Measurements from ENCODE around the gene PCLO. TPM values are rescaled to one million over a fixed set of nuclear protein-coding genes. Genes with fewer than 3 reads are reported as not detected.

Gene PCLO
- total RNA-seq, 3 donors from 2014 or later = 5.5 to 16.5 (median 7.1) TPM

DNA sequence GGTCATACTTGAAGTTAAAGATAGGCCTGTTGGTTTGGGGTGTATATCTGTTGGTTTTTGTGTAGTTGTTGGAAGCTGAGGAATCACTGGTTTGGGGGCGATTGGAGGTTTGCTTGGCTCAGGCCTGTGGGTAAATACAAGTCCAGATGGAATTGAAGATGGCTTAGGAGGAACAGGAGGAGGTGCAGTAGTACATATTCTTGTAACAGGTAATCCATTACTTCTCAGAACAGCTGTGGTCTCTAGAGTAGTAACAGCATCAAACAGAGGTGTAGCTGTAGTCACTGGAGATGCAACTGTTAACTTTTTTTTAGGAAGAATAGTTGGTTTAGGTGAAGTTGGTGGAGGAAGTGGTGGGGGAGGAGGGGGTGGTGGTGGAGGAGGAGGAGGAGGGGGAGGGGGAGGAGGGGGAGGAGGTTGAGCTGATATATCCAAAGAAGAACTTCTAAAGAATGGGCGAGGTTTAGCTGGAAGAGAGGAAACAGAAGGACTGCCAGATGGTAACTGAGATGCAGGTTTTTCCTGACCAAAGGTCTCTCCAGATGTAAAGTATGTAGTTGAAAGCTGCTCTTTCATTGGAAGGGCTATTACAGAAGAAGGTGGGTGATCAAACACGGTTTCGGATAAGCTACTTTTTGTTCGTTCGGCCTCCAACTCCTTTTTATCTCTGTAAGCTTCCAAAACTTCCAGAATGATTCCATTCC, 209.2 kb downstream of the PCLO start:
- peaks cover 2% of the 10 kb centered on the region for H3K9me3 ChIP-seq
- DNase-seq (no peak), ATAC-seq (peak; percentile 48)
- no peaks in the 10 kb centered on the region for H3K36me3 ChIP-seq (ENCODE audit: low read depth)
- intact Hi-C loops (cut with DNase I, micrococcal nuclease) = no loop called here
- no peak overlapping the region for H3K4me3 ChIP-seq
- no peak for TF ChIP-seq CTCF (IDR thresholded peaks at IDR 0.05)
- H3K4me1 ChIP-seq (ENCODE audit: low read depth) = no peaks in the 10 kb centered on the region

DNA sequence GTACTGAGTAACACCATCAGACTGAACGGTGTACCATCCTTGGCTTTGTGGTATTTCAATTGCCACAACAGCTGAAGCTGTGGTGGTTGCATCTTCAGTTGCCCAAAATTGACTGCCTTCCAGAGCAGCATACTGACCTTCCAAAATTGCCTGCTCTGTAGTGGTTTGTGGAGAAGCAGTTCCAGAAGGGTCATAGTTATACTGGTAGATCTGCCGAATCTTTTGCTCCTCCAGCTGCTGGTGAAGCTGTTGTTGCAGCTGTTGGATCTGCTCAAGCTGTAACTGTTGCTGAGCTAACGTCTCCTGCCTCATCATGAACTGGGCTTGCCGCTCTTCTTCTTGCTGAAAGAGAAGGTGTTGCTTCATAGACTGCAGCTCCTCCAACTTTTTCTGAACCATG, 212.2 kb downstream of the PCLO start:
- H3K36me3 ChIP-seq (ENCODE audit: low read depth) = no peaks in the 10 kb centered on the region
- no peaks in the 10 kb centered on the region for H3K4me1 ChIP-seq (ENCODE audit: low read depth)
- H3K9me3 ChIP-seq = peaks cover 2% of the 10 kb centered on the region
- intact Hi-C loops (cut with DNase I, micrococcal nuclease) = no loop called here
- no peak for TF ChIP-seq CTCF (IDR thresholded peaks at IDR 0.05)
- no peak overlapping the region for H3K4me3 ChIP-seq
- no peak for ATAC-seq
- DNase-seq = no peak

DNA sequence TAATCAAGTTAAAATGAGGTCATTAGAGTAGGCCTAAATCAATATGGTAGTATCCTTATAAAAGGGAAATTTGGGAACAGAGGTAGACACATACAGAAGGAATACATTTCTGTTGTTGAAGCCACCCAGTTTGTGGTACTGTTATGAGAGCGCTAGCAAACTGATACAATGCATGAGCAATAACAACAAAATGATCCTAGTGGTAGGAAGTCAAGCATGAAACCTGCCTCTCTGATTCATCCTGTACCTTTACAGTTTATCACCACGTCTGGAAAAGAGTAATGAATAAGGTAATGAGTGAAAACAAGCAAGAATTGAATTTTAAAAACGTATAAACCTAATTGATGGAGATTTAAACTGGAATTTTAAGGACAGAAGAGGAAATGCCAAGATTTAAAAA, 217.2 kb downstream of the PCLO start:
- no peaks in the 10 kb centered on the region for H3K9me3 ChIP-seq
- ATAC-seq = no peak
- no peaks in the 10 kb centered on the region for H3K4me1 ChIP-seq (ENCODE audit: low read depth)
- no peak for TF ChIP-seq CTCF (IDR thresholded peaks at IDR 0.05)
- intact Hi-C loops (cut with DNase I, micrococcal nuclease) = no loop called here
- H3K4me3 ChIP-seq = no peak overlapping the region
- H3K36me3 ChIP-seq (ENCODE audit: low read depth) = no peaks in the 10 kb centered on the region
- DNase-seq = no peak

DNA sequence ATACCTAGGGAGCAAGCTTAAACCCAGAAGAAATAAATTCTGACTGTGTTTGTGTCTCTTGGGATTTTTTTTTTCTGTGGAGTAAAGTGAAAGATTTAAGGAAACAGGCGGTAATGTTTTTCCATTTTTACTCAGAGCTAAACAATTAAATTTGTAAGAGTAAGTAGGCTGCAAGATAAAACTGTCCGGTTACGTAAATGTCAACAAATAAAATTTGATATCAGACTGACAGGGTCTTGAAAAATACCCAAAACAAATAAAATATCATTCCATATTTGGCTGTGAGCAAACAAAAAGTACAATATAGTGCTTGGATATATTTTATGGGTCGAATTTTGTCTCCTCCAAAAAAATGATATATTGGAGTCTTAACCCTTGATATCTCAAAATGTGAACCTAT, 217.6 kb downstream of the PCLO start:
- Histone ChIP-seq H3K4me3 (no peak overlapping the region), H3K36me3 (ENCODE audit: low read depth) (no peaks in the 10 kb centered on the region), H3K9me3 (no peaks in the 10 kb centered on the region), H3K4me1 (ENCODE audit: low read depth) (no peaks in the 10 kb centered on the region)
- intact Hi-C loops (cut with DNase I, micrococcal nuclease) = no loop called here
- no peak for TF ChIP-seq CTCF (IDR thresholded peaks at IDR 0.05)
- DNase-seq = no peak
- ATAC-seq = no peak

DNA sequence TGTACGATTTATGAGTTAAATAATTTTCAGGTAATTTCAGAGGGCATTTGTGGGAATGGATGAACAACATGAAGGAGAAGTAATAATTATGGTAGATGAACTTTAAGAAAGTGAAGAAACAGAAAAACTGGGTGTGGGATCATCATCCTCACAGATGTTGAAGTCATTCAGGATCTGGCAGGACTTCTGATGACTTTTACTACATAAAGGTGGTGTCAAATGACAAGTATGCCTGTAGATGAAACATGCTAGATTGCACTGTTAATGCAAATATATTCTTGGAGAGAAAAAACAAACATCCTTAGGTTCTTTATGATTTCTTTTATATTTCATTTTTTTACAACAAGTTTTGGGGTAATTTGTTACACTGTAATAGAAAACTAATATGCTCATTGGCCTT, 230.2 kb downstream of the PCLO start:
- Histone ChIP-seq H3K4me1 (ENCODE audit: low read depth) (no peaks in the 10 kb centered on the region), H3K9me3 (no peaks in the 10 kb centered on the region), H3K36me3 (ENCODE audit: low read depth) (no peaks in the 10 kb centered on the region), H3K4me3 (no peak overlapping the region)
- DNase-seq (no peak), ATAC-seq (no peak)
- intact Hi-C loops (cut with DNase I, micrococcal nuclease) = no loop called here
- TF ChIP-seq CTCF (IDR thresholded peaks at IDR 0.05) = no peak

- H3K4me1 ChIP-seq (ENCODE audit: low read depth) = no peaks in the 10 kb centered on the region
- H3K36me3 ChIP-seq (ENCODE audit: low read depth) = no peaks in the 10 kb centered on the region
- H3K4me3 ChIP-seq = no peak overlapping the region
- ATAC-seq (no peak), DNase-seq (no peak)
- intact Hi-C loops (cut with DNase I, micrococcal nuclease) = no loop called here
- TF ChIP-seq CTCF (IDR thresholded peaks at IDR 0.05) = no peak
- no peaks in the 10 kb centered on the region for H3K9me3 ChIP-seq
These were observed 236.2 kb downstream of the PCLO start for GRCh38 chr7:82926477-82926876.
